H9 (cell line): ENCODE measurements around the gene RBM33. TPM values are rescaled to one million over a fixed set of nuclear protein-coding genes. Genes with fewer than 3 reads are reported as not detected.

Source experiments
- DNase-seq: peaks from one replicate; pipeline ENCODE4 v3.0.0-alpha.2; 2017
- H2AFZ ChIP-seq: one replicate; pipeline ENCODE4 v1.6.1; 2013; ENCODE audit warnings: mild to moderate bottlenecking, low read length, control low read depth, moderate library complexity
- H2AK5ac ChIP-seq: 2 replicates; pipeline ENCODE4 v1.6.1; 2013; ENCODE audit warnings: low read length, control low read depth, mixed read lengths; ENCODE audit not compliant: insufficient read length
- H2BK120ac ChIP-seq: one replicate; pipeline ENCODE4 v1.6.1; 2013; ENCODE audit warnings: low read depth, mild to moderate bottlenecking, low read length, control low read depth, inconsistent platforms; ENCODE audit not compliant: poor library complexity, severe bottlenecking
- H2BK12ac ChIP-seq: 2 replicates; pipeline ENCODE4 v1.6.1; 2013; ENCODE audit warnings: low read length, control low read depth, mixed read lengths, low read depth; ENCODE audit not compliant: insufficient read length
- H2BK15ac ChIP-seq: 2 replicates; pipeline ENCODE4 v1.6.1; 2013; ENCODE audit warnings: low read depth, low read length, control low read depth
- H2BK20ac ChIP-seq: one replicate; pipeline ENCODE4 v1.6.1; 2013; ENCODE audit warnings: low read depth, mild to moderate bottlenecking, low read length, control low read depth, inconsistent platforms; ENCODE audit not compliant: poor library complexity, severe bottlenecking
- H2BK5ac ChIP-seq: 2 replicates; pipeline ENCODE4 v1.6.1; 2013; ENCODE audit warnings: low read length, control low read depth, mixed read lengths; ENCODE audit not compliant: insufficient read length
- H3K14ac ChIP-seq: 2 replicates; pipeline ENCODE4 v1.6.1; 2013; ENCODE audit warnings: low read length, control low read depth; ENCODE audit not compliant: insufficient read depth
- H3K18ac ChIP-seq: 2 replicates; pipeline ENCODE4 v1.6.1; 2013; ENCODE audit warnings: low read depth, mild to moderate bottlenecking, mixed read lengths, low read length, control low read depth; ENCODE audit not compliant: insufficient read length
- H3K23ac ChIP-seq: 2 replicates; pipeline ENCODE4 v1.6.1; 2013; ENCODE audit warnings: low read length, control low read depth, mixed read lengths, low read depth; ENCODE audit not compliant: insufficient read length
- H3K23me2 ChIP-seq: 2 replicates; pipeline ENCODE4 v1.6.1; 2013; ENCODE audit warnings: low read depth, mild to moderate bottlenecking, mixed read lengths, low read length, control low read depth; ENCODE audit not compliant: insufficient read length, poor library complexity, severe bottlenecking
- H3K27ac ChIP-seq: 2 replicates; pipeline ENCODE4 v1.5.1; 2013; ENCODE audit warnings: low read length, control low read depth, mixed read lengths, low read depth; ENCODE audit not compliant: insufficient read length
- H3K27me3 ChIP-seq: 2 replicates; pipeline ENCODE4 v1.6.1; 2013; ENCODE audit warnings: low read length, control low read depth, inconsistent platforms; ENCODE audit not compliant: insufficient read depth
- H3K4ac ChIP-seq: 2 replicates; pipeline ENCODE4 v1.6.1; 2013; ENCODE audit warnings: low read depth, mild to moderate bottlenecking, control low read depth, inconsistent platforms, low read length, moderate library complexity
- H3K4me1 ChIP-seq: 2 replicates; pipeline ENCODE4 v1.6.1; 2013; ENCODE audit warnings: low read length, control low read depth, inconsistent platforms; ENCODE audit not compliant: insufficient read depth
- H3K4me2 ChIP-seq: 2 replicates; pipeline ENCODE4 v1.6.1; 2013; ENCODE audit warnings: low read length, control low read depth, mixed read lengths; ENCODE audit not compliant: insufficient read length, insufficient read depth
- H3K56ac ChIP-seq: 2 replicates; pipeline ENCODE4 v1.6.1; 2013; ENCODE audit warnings: low read depth, mild to moderate bottlenecking, mixed read lengths, low read length, control low read depth; ENCODE audit not compliant: insufficient read length
- H3K79me1 ChIP-seq: 2 replicates; pipeline ENCODE4 v1.6.1; 2013; ENCODE audit warnings: low read depth, mild to moderate bottlenecking, moderate library complexity, low read length, control low read depth, inconsistent platforms; ENCODE audit not compliant: insufficient read depth, poor library complexity, severe bottlenecking
- H3K79me2 ChIP-seq: 2 replicates; pipeline ENCODE4 v1.6.1; 2013; ENCODE audit warnings: low read length, control low read depth, inconsistent platforms; ENCODE audit not compliant: insufficient read depth
- H3K9ac ChIP-seq: 2 replicates; pipeline ENCODE4 v1.6.1; 2013; ENCODE audit warnings: low read length, control low read depth, mixed read lengths; ENCODE audit not compliant: insufficient read length; ENCODE audit errors: extremely low read depth
- H3K9me3 ChIP-seq: one replicate; pipeline ENCODE4 v1.6.1; 2013; ENCODE audit warnings: low read depth, low read length, inconsistent platforms; ENCODE audit not compliant: control insufficient read depth
- H3T11ph ChIP-seq: one replicate; pipeline ENCODE4 v1.6.1; 2013; ENCODE audit warnings: mild to moderate bottlenecking, low read length, control low read depth, inconsistent platforms
- H4K20me1 ChIP-seq: one replicate; pipeline ENCODE4 v1.6.1; 2013; ENCODE audit not compliant: control insufficient read depth, insufficient read length, insufficient read depth
- H4K5ac ChIP-seq: 2 replicates; pipeline ENCODE4 v1.6.1; 2013; ENCODE audit warnings: low read depth, mild to moderate bottlenecking, mixed read lengths, low read length, control low read depth; ENCODE audit not compliant: insufficient read length
- H4K8ac ChIP-seq: replicated peaks from 2 replicates; pipeline ENCODE4 v1.6.1; 2013; ENCODE audit warnings: low read length, control low read depth, mixed read lengths, low read depth; ENCODE audit not compliant: insufficient read length
- H4K91ac ChIP-seq: 2 replicates; pipeline ENCODE4 v1.6.1; 2013; ENCODE audit warnings: low read depth, mild to moderate bottlenecking, moderate library complexity, mixed read lengths, low read length, control low read depth; ENCODE audit not compliant: insufficient read length
- H3K27ac Mint-ChIP-seq, 3 experiments: 2 replicates in 2 of 3; 3 replicates in 1 of 3; pipeline ENCODE4 v1.8.0; 2020 to 2021; ENCODE audit warnings: mixed read lengths in 3 of 3, mild to moderate bottlenecking in 1 of 3, moderate library complexity in 1 of 3
- H3K27me3 Mint-ChIP-seq: 2 replicates; pipeline ENCODE4 v1.8.0; 2021; ENCODE audit warnings: low read depth, mild to moderate bottlenecking, moderate library complexity, mixed read lengths
- H3K36me3 Mint-ChIP-seq, 3 experiments: 2 replicates in 2 of 3; 3 replicates in 1 of 3; pipeline ENCODE4 v1.8.0; 2020 to 2021; ENCODE audit warnings: low read depth in 3 of 3, mixed read lengths in 3 of 3; ENCODE audit not compliant: insufficient read depth in 1 of 3
- H3K4me1 Mint-ChIP-seq, 2 experiments: 2 replicates each; pipeline ENCODE4 v1.8.0; 2020; ENCODE audit warnings: mixed read lengths in 2 of 2
- H3K4me3 Mint-ChIP-seq, 2 experiments: 2 replicates in 1 of 2; 3 replicates in 1 of 2; pipeline ENCODE4 v1.8.0; 2020 to 2021; ENCODE audit warnings: mild to moderate bottlenecking in 2 of 2, mixed read lengths in 2 of 2, moderate library complexity in 1 of 2
- H3K9me3 Mint-ChIP-seq, 2 experiments: 2 replicates in 1 of 2; 3 replicates in 1 of 2; pipeline ENCODE4 v1.8.0; 2020; ENCODE audit warnings: mild to moderate bottlenecking in 2 of 2, mixed read lengths in 2 of 2, moderate library complexity in 1 of 2
- CTCF ChIP-seq: fragments of 200-600 bp; sonication (generic); conservative IDR thresholded peaks from 3 replicates; pipeline ENCODE4 v1.8.0; 2021; ENCODE audit warnings: antibody characterized with exemption, mild to moderate bottlenecking
- WGBS: extraction: QIAGEN DNeasy Blood & Tissue Kit; methylation state at CpG from one replicate; pipeline ENCODE4 v1.1.7; 2013; ENCODE audit warnings: missing lambda C conversion rate, low lambda C conversion rate, mixed read lengths; ENCODE audit not compliant: insufficient read length; ENCODE audit errors: extremely low coverage; 5-methylcytosine and 5-hydroxymethylcytosine counted together
- total RNA-seq: library from RNA; stranded (reverse); gene quantifications from 2 replicates; pipeline ENCODE4 v1.2.1, GENCODE V29; 2021

Gene RBM33
- total RNA-seq, 1 experiment from 2014 or later: 71.3 TPM

GRCh38 chr7:155774947-155775346 is 130.5 kb downstream of the RBM33 start:
- Histone ChIP-seq H3K18ac (no peak overlapping the region), H3T11ph (no peak overlapping the region), H2BK15ac (no peak overlapping the region), H2AFZ (no peak overlapping the region), H3K4me2 (no peak overlapping the region), H3K23ac (no peak overlapping the region), H3K23me2 (no peaks in the 10 kb centered on the region), H3K79me2 (no peaks in the 10 kb centered on the region), H3K79me1 (no peaks in the 10 kb centered on the region), H3K9ac (no peak overlapping the region), H2AK5ac (no peak overlapping the region), H2BK12ac (no peak overlapping the region), H3K56ac (no peak overlapping the region), H2BK5ac (no peak overlapping the region), H4K91ac (no peak overlapping the region), H4K20me1 (no peaks in the 10 kb centered on the region), H3K9me3 (no peaks in the 10 kb centered on the region), H3K4me1 (no peaks in the 10 kb centered on the region), H2BK20ac (no peak overlapping the region), H2BK120ac (no peak overlapping the region), H3K4ac (no peak overlapping the region), H3K27me3 (no peaks in the 10 kb centered on the region), H3K14ac (no peak overlapping the region), H4K5ac (no peak overlapping the region), H3K27ac (no peak overlapping the region), H4K8ac (no peak overlapping the region)
- TF ChIP-seq CTCF: no peak
- H3K27ac Mint-ChIP-seq: no peak overlapping the region; a peak in 1 of 7 replicates
- no peaks in the 10 kb centered on the region; the same call in 1 of the 2 replicates for H3K27me3 Mint-ChIP-seq
- H3K36me3 Mint-ChIP-seq: peaks cover 22 to 65% (median 44%) of the 10 kb centered on the region in 3 experiments; a peak in 6 of 7 replicates
- no CpG with 5 or more reads among the region's 14 CpGs for WGBS
- peaks cover 8% of the 10 kb centered on the region in 2 experiments for H3K4me1 Mint-ChIP-seq
- no peak for DNase-seq
- no peak overlapping the region for H3K4me3 Mint-ChIP-seq
- no peaks in the 10 kb centered on the region for H3K9me3 Mint-ChIP-seq
